Measurements from ENCODE around the gene QRFPR.
"Not testable (repeated sequence)": the region's sequence is repeated elsewhere in the genome, so short reads cannot be mapped to it uniquely, and the experiment has no call there.

The QRFPR gene

DNA sequence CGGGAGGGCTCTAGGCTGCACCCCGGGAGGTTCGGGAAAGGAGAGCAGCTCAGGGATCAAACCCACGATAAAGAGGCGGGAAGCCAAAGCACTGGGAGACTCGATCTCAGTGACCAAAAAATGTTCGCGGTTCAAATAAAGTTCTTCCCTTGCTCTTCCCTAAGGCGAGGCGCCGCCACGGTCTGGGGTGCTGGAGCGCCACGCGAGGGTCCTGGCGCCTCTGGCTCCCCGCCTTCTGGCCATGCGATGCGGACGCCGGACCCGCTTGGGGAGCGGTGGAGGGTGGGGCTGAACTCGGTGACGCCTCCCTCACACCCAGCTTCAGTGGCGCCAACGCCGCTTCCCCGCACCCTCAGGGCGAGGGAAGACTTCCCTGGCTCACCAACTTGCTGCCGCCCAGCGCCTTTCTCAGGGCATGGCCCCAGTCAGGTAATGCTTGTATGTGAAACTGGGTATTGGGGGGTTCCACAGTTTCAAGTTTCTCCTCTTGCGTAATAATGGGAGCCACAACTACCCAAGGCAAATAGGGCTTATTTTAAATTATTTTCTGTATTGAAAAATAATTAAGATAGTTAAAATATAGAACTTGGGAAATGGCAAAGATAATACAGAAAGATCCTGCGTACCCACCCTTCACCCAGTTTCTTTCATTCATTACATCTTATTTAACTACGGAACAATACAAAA, at the start of gene QRFPR:
Gene QRFPR, minus strand, starts transcription at position 243 of the 687 bp plus-strand sequence. CDS start 371 bp downstream, outside the sequence.
- no peak for DNase-seq

DNA sequence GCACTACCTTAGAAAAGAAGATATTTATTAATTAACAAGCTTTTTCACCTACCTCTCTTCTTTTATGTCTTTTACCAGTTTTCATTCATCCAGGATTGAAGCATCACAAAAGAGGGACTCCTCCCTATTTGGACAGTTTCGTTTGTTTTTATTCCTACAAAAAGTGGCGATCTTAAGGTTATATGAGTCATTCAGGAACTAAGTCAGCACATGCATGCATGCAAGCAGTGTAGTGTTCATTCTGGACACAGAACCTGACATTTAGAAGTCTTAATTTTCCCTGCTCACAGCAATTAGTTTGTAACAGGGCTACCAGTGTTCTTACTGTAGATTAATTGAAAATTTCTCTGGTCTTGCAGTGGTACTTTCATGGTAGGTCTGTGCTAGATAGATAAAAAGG, 47.9 kb upstream of the QRFPR start:
- DNase-seq, result no peak

DNA sequence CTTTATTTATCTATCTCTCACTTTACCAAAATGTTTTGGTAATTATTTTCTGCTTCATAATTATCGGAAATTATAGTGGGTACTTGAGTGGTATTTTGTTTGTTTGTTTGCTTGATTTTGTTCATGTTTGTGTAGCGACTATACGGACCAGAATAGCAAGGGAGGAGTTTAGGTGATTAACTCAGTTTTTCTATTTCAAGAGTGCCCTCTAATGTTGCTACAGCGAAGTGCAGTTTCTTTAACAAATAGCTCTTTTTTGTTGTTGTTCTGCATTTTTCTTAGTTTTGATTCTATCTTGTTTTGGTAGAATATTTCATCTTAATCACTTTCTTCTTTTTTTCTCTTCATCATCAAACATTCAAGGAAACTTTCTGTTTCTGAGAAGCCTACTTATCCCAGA, 40.8 kb upstream of the QRFPR start:
- DNase-seq, result no peak

DNA sequence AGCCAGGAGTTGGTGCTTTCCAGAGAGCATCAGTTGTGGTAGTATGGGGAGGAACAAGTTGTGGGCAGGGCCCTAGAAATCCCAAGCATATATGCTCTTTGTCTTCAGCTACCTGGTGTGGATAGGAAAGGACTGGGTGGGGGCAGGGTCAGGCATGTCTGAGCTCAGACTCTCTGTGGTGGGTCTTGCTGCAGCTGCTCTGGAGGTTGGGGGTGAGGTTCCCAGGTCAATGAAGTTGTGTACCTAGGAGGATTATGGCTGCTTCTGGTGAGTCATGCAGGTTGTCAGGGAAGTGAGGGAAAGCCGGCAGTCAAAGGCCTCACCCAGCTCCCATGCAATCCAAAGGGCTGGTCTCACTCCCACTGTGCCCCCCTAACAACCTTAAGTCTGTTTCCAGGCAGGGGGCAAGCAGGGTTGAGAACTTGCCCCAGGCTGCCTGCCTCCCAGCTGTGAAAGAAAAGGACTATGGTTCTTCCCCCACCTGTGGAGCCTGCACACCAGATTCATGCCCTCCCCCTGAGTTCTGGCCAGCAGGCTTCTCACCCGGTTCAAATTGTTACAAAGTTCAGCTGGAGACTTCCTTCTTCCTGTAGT, 30.4 kb upstream of the QRFPR start:
- no peak for DNase-seq

DNA sequence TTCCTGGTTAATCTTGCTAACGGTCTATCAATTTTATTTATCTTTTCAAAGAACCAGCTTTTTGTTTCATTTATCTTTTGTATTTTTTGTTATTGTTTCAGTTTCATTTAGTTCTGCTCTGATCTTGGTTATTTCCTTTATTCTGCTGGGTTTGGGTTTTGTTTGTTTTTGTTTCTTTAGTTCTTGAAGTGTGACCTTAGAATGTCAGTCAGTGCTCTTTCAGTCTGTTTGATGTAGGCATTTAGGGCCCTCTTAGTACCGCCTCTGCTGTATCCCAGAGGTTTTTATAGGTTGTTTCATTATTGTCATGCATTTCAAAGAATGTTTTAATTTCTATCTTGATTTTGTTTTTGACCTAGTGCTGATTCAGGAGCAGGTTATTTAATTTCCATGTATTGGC, 27.7 kb upstream of the QRFPR start:
- not testable (repeated sequence) for DNase-seq

DNA sequence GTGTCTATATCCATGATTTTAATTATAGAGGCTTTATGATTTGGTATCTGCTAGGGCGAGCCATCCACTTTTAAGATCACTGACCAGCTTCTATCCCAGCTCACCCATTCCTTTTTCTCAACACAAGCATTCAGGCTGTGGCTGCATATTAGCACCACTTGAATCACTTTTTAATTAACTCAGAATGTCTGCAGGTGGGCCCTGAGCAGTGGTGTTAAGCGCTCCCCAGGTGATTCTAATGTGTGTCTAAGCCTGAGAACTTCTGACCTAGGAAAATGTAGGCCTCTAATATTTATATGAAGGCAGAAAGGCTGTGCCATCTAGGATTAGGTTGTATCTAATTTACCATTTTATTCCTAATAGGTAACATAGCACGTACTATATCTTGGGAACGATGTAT, 19.8 kb upstream of the QRFPR start:
- no peak for DNase-seq

DNA sequence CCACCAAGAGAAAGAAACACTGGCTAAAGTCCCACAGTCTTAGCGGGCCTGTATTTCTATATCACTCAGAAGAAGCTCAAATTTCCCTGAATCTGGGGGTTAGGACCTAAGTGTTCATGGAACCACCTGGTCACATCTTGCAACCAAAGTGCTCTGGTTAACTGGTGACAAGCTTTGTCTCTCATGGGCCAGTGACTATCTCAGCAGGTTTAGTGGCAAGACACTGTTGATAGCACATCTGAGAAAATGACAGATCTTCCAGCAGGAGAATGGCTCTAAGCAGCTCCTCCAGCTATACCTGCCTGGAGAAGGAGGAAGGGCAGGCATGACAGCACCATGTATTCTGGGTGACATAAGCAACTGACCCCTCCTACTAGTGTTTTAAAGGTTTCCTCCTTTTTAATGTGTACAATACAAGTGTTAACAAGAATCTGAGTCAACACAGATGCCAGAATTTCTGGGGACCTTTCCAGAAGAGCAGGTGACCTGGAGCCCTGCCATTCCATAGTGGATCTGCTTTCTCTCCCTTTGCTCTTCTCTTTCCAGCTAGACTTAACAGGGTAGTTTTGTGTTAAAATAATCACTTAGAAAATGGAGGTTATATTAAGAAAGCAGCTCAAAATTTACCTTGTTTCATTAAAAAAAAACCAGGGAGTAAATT, 17.3 kb upstream of the QRFPR start:
- no peak for DNase-seq

DNA sequence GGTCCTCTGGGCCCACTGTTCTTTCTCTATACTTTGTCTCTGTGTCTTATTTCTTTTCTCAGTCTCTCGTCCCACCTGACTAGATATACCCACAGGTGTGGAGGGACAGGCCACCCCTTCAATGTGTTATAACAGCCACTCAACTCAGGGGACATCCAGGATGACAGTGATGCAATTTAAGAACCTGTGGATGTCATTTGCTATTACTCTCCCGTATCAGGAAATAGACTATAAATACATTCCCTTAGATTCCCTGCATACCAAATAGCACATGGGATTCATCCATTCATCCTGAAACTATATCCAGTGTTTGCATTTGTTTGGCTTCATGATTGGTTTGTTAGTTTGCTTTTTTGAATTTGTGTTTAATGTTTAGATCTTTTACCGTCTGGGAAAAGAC, 16.6 kb upstream of the QRFPR start:
- no peak for DNase-seq

DNA sequence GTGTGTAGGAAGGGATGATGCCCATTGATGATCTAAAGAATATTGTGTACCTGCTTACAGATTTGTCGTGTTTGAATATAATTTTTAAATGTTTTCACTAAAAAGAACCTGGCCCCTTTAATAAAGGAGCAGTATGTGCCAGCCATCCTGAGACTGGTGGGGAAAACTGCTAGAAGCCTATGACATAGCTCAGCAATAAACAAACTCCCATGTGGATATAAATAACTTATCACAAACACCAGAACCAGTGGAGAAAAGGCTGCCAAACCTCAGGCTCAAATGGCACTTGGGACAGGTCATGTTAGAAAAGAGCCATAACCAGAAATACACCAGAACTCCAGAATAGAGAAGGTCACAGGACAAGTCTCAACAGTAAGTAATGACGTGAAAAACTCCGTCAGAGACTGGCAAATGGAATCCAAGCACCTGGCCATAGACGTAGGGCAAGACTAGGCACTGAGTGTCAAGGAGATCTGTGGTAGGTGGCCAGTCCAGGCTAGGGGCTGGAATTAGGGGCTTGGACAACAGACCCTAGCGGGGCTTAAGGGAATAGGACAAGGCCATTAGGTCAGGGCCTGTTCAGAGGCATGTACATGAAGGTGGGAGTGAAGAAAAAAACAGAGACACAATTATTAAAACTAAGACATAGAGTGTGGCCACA, 11.7 kb upstream of the QRFPR start:
- DNase-seq, result no peak

DNA sequence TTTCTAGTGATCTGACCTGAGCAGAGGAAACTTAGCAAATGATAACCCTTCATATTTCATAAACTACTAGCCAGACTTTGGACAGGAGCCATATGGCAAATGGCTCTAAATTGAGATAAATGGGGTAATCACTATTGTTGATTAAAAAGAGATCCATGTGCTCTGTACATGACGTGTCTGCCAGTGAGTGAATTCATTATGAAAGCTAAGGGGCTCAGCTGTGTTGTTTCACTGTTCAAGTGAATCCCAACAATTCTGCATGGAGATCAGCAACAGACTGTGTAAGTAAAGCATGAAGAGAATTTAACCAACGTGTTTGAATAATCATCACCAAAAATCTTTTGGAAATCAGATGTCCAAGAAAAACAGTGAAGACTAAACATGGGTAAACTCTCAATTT, 9.5 kb upstream of the QRFPR start:
- no peak for DNase-seq

DNA sequence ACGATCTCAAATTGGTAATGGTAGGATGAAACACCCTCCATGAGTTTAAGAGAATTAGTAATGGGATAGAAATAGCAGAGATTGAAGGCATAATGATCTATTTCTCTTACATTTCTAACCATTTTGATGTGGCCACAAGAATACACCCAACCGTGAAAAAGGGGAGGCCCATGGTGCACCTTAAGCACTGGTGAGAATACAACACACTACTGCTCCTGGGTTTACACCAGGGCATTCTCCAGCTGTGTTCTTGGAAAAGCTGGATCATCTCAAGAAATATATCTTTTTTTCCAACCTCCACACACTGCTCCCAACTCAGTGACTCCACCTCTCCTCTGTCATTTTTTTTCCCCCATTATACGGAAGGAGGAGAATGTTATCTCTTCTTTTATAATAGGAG, 1.5 kb downstream of the QRFPR start:
- DNase-seq, result no peak

DNA sequence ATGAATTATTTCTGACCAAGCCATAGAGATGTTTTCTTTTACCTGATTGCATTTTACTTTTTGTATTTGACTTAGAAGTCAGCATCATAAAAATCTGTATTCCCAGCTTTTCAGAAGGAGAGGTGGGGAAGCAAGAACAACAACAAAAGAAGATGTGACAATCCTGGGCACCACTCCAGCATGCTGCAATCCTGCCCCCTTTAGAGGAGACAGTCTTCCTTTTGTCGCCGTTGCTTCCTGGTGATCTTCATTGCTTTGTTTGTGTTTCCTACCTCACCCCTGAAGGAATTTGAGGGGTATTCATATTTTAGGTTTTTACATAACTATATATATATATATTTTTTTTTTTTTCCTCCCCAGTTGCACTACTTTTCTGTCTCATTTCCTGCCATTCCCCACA, 3.7 kb downstream of the QRFPR start:
- no peak for DNase-seq

DNA sequence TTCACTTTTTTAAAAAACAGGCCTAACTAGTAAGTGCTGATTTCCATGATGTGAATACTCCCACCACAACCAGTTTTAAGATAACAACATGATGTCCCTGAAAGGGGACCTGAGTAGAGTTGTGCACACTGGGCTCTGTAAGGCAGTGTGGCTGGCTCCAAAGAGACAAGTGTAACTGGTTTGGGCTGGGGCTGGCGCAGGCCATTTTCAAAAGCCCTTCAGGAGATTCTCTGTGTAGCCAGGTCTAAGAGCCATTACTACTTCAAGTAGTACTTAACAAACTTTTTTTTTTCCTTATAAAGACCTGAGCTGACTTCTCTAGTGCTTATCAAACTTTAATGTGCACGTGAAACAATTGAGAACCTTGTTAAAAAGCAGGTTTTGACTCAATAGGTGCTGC, 4.3 kb downstream of the QRFPR start:
- no peak for DNase-seq

DNA sequence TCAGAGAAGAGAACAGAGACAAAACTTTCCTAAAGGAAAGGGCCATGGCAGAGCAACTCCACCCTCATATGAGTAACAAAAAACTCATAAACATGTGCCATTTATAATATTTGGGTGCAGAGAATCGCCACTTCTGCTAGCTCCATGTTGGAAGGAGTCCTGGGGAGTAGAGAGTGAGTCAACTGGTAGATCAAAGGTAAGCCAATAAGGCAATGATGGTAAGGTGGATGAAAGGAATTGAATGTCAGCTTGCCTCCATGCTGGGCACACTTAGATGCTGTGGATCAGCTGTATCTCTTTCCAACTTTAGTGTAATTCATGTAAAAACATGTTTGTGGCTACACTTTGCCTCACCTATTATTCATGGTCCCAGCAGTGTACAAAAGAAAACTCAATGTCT, 4.7 kb downstream of the QRFPR start:
- no peak for DNase-seq

DNA sequence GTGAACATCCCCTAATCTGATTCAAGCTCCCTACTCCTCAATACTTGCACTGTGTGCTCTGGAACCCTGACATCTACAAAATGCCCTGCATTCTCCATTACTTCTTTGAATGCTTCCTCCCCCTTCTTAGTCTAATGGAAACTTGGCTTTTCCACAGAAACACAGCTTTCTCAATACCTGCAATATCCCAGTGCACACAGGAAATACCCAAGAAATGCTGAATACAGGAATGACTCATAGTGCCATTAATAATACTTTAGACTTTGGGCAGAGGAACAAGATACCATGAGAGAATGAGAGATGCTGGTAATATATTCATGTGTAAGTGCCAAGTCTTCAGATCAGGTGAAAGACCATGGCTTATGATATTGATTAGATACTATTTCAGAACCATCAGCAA, 5.6 kb downstream of the QRFPR start:
- no peak for DNase-seq

DNA sequence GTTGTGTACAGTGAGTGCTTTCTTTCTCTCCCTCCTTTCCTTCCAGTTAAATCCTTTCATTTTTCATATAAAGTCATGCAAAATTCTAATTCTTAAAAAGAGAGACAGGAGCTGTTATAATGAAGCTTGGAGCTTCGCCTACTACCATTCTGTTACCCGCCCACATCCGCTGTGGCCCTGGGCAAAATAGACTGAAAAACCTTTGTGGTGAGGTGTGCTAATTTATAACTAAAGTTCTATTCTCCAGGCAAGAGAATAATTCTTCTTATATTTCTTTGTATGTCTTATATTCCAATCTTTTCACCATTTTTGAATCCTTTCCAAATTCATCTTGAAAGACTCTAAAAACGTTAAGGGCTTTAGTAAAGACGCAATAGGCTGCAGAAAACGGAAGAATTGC, 7.0 kb downstream of the QRFPR start:
- no peak for DNase-seq

DNA sequence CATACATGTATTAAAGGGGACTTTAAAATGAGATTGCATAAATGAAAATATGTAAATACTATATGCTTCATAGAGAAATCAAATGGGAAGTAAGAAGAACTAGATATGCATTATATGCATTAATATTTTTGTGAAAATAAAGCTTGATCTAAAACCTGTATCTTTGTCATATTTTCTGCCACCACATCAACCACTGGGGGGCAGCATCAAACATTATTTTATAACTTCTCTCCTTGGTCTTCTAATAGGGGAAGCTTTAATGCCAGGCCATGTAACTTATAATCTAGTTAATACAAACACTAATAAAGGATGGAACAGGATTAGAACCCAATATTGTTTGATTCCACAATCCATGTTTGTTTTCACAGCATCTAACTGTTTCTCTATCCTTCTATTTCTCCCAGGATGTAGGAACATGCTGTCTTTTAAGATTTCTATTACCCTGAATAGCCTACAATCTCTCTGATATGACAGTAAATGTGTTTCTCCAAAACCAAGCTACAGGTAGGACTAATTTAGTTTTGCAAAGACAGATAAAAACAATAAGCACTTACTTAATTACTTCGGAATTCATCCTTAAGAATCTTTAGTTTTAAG, 10.0 kb downstream of the QRFPR start:
- DNase-seq, result no peak

DNA sequence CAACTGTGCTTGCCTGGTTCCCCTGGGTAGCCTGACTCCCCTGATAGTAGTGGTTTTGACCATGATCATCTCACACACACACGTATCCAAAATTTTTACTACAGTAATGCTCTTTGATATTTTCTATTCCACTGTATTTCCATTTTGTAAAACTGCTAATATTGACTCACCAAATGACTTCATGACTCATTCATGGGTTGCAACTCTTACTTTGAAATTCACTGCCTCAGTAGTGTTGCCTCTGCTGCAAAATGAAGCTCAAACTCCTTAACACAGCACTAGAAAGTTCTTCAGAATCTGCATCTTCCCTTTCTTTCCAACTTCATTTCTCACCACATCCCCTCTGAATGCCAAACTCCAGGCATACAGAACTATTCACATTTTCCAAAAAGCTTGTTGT, 20.3 kb downstream of the QRFPR start:
- no peak for DNase-seq

DNA sequence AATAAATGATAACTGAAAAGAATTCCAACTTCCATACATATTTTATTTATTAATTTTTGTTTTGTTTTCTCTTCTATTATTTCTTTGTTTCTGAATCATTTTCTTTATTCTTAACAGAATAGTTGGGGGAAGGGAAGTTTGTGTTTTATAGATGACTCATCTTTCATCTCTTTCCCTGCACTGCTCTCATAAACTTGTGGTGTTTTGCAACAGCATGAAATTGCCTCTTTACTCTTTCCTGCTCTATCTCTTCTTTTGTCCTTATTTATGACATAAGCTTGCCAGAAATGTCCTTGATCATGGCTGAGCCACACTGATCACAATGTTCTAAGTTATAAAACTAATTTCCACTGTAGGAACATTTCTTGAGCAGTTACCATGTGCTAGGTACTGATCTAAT, 22.3 kb downstream of the QRFPR start:
- no peak for DNase-seq

DNA sequence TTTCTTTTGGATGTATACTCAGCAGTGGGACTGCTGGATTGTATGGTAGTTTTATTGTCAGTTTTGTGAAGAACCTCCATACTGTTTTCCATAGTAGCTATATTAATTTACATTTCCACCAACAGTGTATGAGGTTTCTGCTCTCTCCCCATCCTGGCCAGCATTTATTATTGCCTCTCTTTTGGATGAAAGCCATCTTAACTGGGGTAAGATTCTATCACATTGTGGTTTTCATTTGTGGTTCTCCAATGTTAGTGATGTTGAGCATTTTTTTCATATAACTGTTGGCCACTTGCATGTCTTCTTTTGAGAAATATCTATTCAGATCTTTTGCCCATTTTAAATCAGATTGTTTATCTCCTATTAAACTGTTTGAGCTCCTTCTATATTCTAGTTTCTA, 27.6 kb downstream of the QRFPR start:
- no peak for DNase-seq

DNA sequence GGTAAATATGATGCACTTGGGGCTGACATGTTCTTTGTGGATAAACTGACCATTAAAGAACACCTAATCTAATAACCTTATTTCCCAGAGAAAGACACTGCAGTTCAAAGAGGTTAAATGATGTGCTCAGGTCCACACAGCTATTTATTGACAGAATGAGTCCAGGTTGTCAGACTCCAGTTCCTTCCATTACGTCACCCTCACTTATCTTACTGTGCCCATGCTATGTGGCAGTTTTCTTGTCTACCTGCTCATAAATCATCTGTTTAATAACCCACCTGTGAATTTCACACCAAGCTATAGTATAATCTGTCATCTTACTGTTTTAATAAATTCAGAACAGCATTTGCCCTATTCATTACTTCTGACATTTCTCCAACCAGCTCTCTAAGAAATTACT, 36.7 kb downstream of the QRFPR start:
- DNase-seq, result no peak

DNA sequence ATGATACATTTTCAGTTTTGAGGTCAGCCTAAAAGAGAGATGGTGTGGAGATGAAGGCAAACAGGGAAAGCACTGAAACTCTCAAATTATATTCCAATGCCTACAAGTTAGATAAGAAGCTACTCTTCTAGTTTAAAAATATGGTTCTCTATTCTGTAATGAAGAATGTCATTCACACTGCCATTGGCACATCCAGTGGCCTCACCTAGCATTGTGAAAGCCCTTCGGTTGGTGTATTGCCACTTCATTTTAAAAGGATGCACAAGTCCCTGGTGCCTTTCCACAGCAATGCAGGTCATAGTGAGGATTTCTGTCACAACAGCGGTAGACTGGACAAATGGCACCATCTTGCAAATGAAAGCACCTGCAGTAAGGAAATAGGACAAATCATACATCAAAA, 40.6 kb downstream of the QRFPR start:
- no peak for DNase-seq

DNA sequence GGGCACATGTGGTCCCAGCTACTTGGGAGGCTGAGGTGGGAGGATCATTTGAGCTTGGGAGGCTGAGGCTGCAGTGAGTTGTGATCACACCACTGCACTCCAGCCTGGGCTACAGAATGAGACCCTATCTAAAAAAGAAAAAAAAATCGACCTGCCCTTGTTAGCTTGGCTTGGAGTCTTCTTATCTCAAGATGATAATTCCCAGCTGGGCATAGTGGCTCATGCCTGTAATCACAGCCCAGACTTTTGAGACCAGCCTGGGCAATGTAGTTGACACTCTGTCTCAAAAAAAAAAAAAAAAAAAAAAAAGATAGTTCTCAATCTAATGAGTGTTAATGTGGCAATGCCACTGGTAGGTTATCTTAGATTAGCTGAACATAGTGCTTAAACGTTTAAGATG, 41.0 kb downstream of the QRFPR start:
- no peak for DNase-seq

DNA sequence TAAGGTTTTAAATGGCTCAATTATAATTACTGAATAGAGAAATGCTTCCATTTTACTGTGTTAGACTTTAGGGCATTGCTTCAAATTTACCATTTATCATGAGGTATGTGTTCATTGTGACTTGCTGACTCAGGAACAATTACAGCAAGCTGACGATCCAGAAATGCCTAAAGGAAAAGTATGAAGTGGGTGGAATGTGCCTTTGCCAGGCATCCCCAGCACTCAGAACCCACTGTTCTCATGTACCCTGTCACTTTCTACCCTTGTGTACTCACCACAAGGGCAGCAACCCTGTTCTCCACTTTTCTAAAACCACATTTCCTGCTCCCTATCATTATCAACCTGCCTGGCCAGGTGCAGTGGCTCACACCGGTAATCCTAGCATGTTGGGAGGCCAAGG, 41.5 kb downstream of the QRFPR start:
- no peak for DNase-seq

Data from CD4-positive, alpha-beta T cell treated with Interleukin-15 for 1 hour (primary cell).